ENCODE results near the gene DISC1. TPM values are rescaled to one million over a fixed set of nuclear protein-coding genes. Genes with fewer than 3 reads are reported as not detected.
A peak's percentile ranks its signal among the peaks of the same experiment; 100 is the strongest.

Gene DISC1
- total RNA-seq, 4 donors from 2014 or later = 3.3 to 11.4 (median 4.2) TPM

GRCh38 chr1:231612393-231613089, 14.0 kb upstream of the DISC1 start:
- Histone ChIP-seq H3K4me3 (no peak overlapping the region), H3K27me3 (peaks cover 0 to 39% (median 0%) of the 10 kb centered on the region in 4 donors), H3K27ac (peak overlapping the region in 1 of 4 donors; percentile 57), H3K9me3 (peaks cover 0 to 6% (median 0%) of the 10 kb centered on the region in 3 donors), H3K4me1 (peaks cover 0 to 25% (median 3%) of the 10 kb centered on the region in 3 donors), H3K36me3 (no peaks in the 10 kb centered on the region)
- WGBS, 2 donors = 60 to 65% methylated on average over 10 of the region's 10 CpGs
- TF ChIP-seq CTCF (IDR thresholded peaks at IDR 0.05) (no peak), POLR2A (IDR thresholded peaks at IDR 0.05) (no peak)
- intact Hi-C loops (cut with DNase I) = no loop called here
- DNase-seq = no peak

GRCh38 chr1:231613419-231614349, 12.9 kb upstream of the DISC1 start:
- Histone ChIP-seq H3K27ac (peak overlapping the region in 1 of 4 donors; percentile 11), H3K9me3 (peaks cover 0 to 2% (median 0%) of the 10 kb centered on the region in 3 donors), H3K4me1 (peaks cover 0 to 33% (median 3%) of the 10 kb centered on the region in 3 donors), H3K36me3 (no peaks in the 10 kb centered on the region), H3K27me3 (peaks cover 0 to 33% (median 0%) of the 10 kb centered on the region in 4 donors), H3K4me3 (no peak overlapping the region)
- TF ChIP-seq POLR2A (IDR thresholded peaks at IDR 0.05) = no peak
- no peak for TF ChIP-seq CTCF (IDR thresholded peaks at IDR 0.05)
- DNase-seq = no peak
- intact Hi-C loops (cut with DNase I) = no loop called here
- WGBS, 2 donors = 38 to 65% methylated on average over 7 of the region's 7 CpGs

GRCh38 chr1:231616667-231617066, 9.9 kb upstream of the DISC1 start:
- intact Hi-C loops (cut with DNase I) = no loop called here
- H3K4me3 ChIP-seq = no peak overlapping the region
- peaks cover 0 to 20% (median 0%) of the 10 kb centered on the region in 4 donors for H3K27me3 ChIP-seq
- H3K27ac ChIP-seq = no peak overlapping the region
- DNase-seq = no peak
- peaks cover 0 to 38% (median 3%) of the 10 kb centered on the region in 3 donors for H3K4me1 ChIP-seq
- 87 to 89% methylated on average over 2 of the region's 2 CpGs for WGBS, 2 donors
- TF ChIP-seq CTCF (IDR thresholded peaks at IDR 0.05) = no peak
- no peak for TF ChIP-seq POLR2A (IDR thresholded peaks at IDR 0.05)
- no peaks in the 10 kb centered on the region for H3K9me3 ChIP-seq
- no peaks in the 10 kb centered on the region for H3K36me3 ChIP-seq

GRCh38 chr1:231618609-231619256, 7.9 kb upstream of the DISC1 start:
- Histone ChIP-seq H3K4me3 (no peak overlapping the region), H3K27ac (no peak overlapping the region), H3K36me3 (no peaks in the 10 kb centered on the region), H3K27me3 (peaks cover 0 to 25% (median 0%) of the 10 kb centered on the region in 4 donors), H3K4me1 (peaks cover 0 to 19% (median 0%) of the 10 kb centered on the region in 3 donors), H3K9me3 (no peaks in the 10 kb centered on the region)
- intact Hi-C loops (cut with DNase I) = no loop called here
- WGBS, 2 donors = 44 to 62% methylated on average over 7 of the region's 7 CpGs
- DNase-seq = no peak
- TF ChIP-seq CTCF (IDR thresholded peaks at IDR 0.05) = no peak
- TF ChIP-seq POLR2A (IDR thresholded peaks at IDR 0.05) = no peak
